Measurements from ENCODE around the gene TRIM8.

TRIM8 gene

GRCh38 chr10:102605712-102606111 is 38.6 kb upstream of the TRIM8 start:
- DNase-seq, result no peak
- TF ChIP-seq POLR2A (IDR thresholded peaks at IDR 0.05; ENCODE audit: low read length) (no peak), GATA1 (IDR thresholded peaks at IDR 0.05; ENCODE audit: low read depth, low read length) (no peak)

DNA sequence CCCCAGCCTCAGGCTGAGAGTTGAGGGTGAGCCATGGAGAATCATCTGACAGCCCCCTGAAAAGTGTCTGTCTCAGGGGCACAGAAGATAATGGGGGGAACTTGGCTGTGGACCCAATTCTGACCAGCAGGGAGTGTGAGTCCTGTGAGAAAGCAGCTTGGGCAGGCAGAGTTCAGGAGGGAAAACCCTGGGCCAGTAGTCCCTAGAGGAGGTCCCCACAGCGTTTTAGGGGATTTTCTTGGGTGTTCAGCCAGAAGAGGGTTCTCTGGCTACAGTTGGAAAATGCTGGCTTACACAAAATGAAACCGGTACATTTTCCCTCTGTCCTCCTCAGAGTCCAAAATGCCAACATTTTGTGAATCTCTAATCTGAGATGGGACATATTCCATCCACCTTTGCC is 35.8 kb upstream of the TRIM8 start:
- DNase-seq, result no peak
- TF ChIP-seq POLR2A (IDR thresholded peaks at IDR 0.05; ENCODE audit: low read length) (no peak), GATA1 (IDR thresholded peaks at IDR 0.05; ENCODE audit: low read depth, low read length) (no peak)

DNA sequence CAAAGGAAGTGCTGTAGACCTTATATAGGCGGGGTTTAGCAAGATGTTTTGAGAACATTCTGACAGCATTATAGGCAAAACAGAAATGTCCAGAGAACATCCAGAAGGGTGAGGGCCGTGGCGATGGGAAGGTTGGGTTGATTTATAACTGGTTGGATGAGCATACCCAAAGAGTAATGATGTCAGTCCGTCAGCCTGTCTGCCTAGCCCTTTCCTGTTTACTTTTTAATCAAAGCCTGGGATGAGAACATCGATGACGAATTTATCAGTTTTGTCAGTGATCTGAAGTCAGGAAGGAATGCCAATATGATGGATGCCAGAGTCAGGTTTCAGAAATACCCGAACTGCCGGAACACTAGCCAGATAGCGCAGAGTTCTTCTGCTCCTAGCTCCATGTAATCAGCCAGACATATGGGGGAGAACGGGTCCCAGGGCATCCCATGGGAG is 33.8 kb upstream of the TRIM8 start:
- DNase-seq, result no peak
- no peak for TF ChIP-seq GATA1 (IDR thresholded peaks at IDR 0.05; ENCODE audit: low read depth, low read length)
- no peak for TF ChIP-seq POLR2A (IDR thresholded peaks at IDR 0.05; ENCODE audit: low read length)

- no peak for TF ChIP-seq POLR2A (IDR thresholded peaks at IDR 0.05; ENCODE audit: low read length)
- no peak for TF ChIP-seq GATA1 (IDR thresholded peaks at IDR 0.05; ENCODE audit: low read depth, low read length)
- no peak for DNase-seq
Observed at GRCh38 chr10:102611514-102612087, 32.7 kb upstream of the TRIM8 start.

- no peak for TF ChIP-seq POLR2A (IDR thresholded peaks at IDR 0.05; ENCODE audit: low read length)
- TF ChIP-seq GATA1 (IDR thresholded peaks at IDR 0.05; ENCODE audit: low read depth, low read length), result no peak
- no peak for DNase-seq
Observed at GRCh38 chr10:102612964-102613275, 31.4 kb upstream of the TRIM8 start.

GRCh38 chr10:102613286-102613685 is 31.0 kb upstream of the TRIM8 start:
- no peak for TF ChIP-seq GATA1 (IDR thresholded peaks at IDR 0.05; ENCODE audit: low read depth, low read length)
- DNase-seq, result no peak

DNA sequence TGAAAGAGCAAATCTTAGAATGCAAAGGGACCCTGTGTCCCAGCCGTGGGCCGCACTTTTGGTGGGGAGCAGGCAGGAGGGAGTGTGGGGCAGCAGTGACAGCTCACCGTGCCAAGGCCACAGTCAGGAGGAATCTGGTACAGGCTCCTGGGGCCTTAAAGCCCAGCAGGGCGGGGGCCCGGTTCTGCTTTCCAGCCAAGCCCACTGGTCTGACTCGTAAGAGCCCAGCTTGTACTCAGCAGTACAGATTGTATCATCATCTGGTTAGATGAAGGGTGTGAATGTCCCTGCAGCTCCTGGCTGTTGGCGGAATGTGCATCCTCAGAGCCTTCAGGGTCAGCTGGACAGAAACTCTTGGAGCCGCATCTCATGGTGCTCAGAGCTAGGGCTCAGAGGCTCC is 30.5 kb upstream of the TRIM8 start:
- DNase-seq, result peak in 1 of 2 experiments; percentile 16
- TF ChIP-seq POLR2A (IDR thresholded peaks at IDR 0.05; ENCODE audit: low read length) (no peak), GATA1 (IDR thresholded peaks at IDR 0.05; ENCODE audit: low read depth, low read length) (no peak)

DNA sequence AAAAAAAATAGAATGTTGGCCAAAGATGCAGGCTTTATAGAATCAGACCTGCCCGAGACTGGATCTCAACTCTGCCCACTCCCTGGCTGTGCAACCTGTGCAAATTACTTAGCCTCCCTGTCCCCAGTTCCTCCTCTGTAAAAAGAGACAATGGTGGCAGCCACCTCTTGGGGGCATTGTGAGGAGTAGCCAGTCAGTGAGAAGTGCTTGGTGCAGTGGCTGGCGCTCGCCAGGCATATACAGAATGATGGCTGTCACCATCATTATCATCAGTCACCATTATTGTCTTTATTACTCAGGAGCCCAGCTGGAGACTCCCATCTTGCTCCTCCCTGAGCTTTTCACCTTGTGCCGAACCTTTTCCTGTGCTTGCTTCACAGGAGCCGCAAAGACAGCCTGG is 29.4 kb upstream of the TRIM8 start:
- DNase-seq, result no peak
- TF ChIP-seq GATA1 (IDR thresholded peaks at IDR 0.05; ENCODE audit: low read depth, low read length) (no peak), POLR2A (IDR thresholded peaks at IDR 0.05; ENCODE audit: low read length) (no peak)

DNA sequence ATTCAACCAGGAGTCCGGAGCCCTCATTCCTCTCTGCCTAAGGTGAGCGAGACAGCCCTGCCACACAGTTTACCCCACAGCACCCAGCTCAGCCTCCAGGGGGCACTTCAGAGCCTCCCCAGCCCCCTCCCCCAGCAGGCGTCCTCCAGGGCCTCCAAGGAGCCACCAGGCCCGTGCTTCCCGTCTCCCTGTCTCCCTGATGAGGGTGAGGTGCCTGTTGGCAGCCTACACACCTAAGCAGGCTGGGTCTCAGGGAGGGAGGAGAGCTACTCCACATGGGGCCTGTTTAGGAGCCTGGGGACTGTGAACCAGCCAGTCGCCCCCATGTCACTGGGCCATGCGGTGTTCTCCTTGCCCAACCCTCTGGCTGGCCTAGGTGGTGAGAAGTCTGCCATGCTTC is 28.9 kb upstream of the TRIM8 start:
- TF ChIP-seq GATA1 (IDR thresholded peaks at IDR 0.05; ENCODE audit: low read depth, low read length), result no peak
- no peak for TF ChIP-seq POLR2A (IDR thresholded peaks at IDR 0.05; ENCODE audit: low read length)
- DNase-seq, result peak; percentile 31 to 37

GRCh38 chr10:102616066-102616770 is 28.1 kb upstream of the TRIM8 start:
- no peak for TF ChIP-seq GATA1 (IDR thresholded peaks at IDR 0.05; ENCODE audit: low read depth, low read length)
- no peak for TF ChIP-seq POLR2A (IDR thresholded peaks at IDR 0.05; ENCODE audit: low read length)
- DNase-seq, result no peak

- no peak for TF ChIP-seq POLR2A (IDR thresholded peaks at IDR 0.05; ENCODE audit: low read length)
- no peak for TF ChIP-seq GATA1 (IDR thresholded peaks at IDR 0.05; ENCODE audit: low read depth, low read length)
- DNase-seq, result no peak
Observed at GRCh38 chr10:102617041-102617440, 27.2 kb upstream of the TRIM8 start.

- no peak for DNase-seq
- TF ChIP-seq GATA1 (IDR thresholded peaks at IDR 0.05; ENCODE audit: low read depth, low read length) (no peak), POLR2A (IDR thresholded peaks at IDR 0.05; ENCODE audit: low read length) (no peak)
Observed at GRCh38 chr10:102617816-102618215, 26.5 kb upstream of the TRIM8 start.

- no peak for DNase-seq
- TF ChIP-seq POLR2A (IDR thresholded peaks at IDR 0.05; ENCODE audit: low read length), result no peak
- TF ChIP-seq GATA1 (IDR thresholded peaks at IDR 0.05; ENCODE audit: low read depth, low read length), result no peak
Observed at GRCh38 chr10:102619281-102619981, 24.8 kb upstream of the TRIM8 start.

- DNase-seq, result no peak
- TF ChIP-seq GATA1 (IDR thresholded peaks at IDR 0.05; ENCODE audit: low read depth, low read length), result no peak
- no peak for TF ChIP-seq POLR2A (IDR thresholded peaks at IDR 0.05; ENCODE audit: low read length)
Observed at GRCh38 chr10:102620138-102620590, 24.1 kb upstream of the TRIM8 start.
